ENCODE measurements around the gene EPG5. TPM values are rescaled to one million over a fixed set of nuclear protein-coding genes. Genes with fewer than 3 reads are reported as not detected.
A peak's percentile ranks its signal among the peaks of the same experiment; 100 is the strongest.
"Not testable (repeated sequence)": the region's sequence is repeated elsewhere in the genome, so short reads cannot be mapped to it uniquely, and the experiment has no call there.

Gene EPG5
- total RNA-seq, 1 donor from 2014 or later: 23.3 TPM

DNA sequence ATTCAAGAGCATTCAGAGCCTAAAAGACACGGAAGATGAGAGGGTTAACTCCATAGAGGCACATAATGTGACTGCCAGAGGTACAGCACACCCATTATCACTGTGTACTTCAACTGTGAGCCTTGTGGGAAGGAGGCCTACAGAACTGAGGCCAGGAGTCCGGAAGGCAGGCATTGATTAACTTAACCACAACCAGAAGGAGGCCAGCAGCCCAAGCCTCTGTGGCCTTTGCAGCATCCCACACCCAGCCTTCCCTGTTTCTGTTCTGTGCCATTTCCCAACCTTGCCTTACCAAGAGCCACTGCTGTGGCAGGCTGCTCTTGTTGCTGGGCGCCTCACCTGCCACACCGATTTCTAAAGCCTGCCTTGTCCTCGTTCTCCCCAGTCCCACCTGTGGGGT lies 114.5 kb downstream of the EPG5 start:
- Mint-ChIP-seq H3K36me3 (ENCODE audit: low read depth) (peaks cover 41% of the 10 kb centered on the region), H3K4me3 (ENCODE audit: unreplicated experiment) (no peak overlapping the region), H3K27ac (ENCODE audit: unreplicated experiment) (no peak overlapping the region), H3K9me3 (ENCODE audit: low read depth) (no peaks in the 10 kb centered on the region), H3K27me3 (ENCODE audit: low read depth) (no peaks in the 10 kb centered on the region), H3K4me1 (ENCODE audit: low read depth) (peaks cover under 1% of the 10 kb centered on the region)
- TF ChIP-seq, protein P1, sequence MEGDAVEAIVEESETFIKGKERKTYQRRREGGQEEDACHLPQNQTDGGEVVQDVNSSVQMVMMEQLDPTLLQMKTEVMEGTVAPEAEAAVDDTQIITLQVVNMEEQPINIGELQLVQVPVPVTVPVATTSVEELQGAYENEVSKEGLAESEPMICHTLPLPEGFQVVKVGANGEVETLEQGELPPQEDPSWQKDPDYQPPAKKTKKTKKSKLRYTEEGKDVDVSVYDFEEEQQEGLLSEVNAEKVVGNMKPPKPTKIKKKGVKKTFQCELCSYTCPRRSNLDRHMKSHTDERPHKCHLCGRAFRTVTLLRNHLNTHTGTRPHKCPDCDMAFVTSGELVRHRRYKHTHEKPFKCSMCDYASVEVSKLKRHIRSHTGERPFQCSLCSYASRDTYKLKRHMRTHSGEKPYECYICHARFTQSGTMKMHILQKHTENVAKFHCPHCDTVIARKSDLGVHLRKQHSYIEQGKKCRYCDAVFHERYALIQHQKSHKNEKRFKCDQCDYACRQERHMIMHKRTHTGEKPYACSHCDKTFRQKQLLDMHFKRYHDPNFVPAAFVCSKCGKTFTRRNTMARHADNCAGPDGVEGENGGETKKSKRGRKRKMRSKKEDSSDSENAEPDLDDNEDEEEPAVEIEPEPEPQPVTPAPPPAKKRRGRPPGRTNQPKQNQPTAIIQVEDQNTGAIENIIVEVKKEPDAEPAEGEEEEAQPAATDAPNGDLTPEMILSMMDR (IDR thresholded peaks at IDR 0.05): no peak
- DNase-seq (ENCODE audit: low spot score): no peak

DNA sequence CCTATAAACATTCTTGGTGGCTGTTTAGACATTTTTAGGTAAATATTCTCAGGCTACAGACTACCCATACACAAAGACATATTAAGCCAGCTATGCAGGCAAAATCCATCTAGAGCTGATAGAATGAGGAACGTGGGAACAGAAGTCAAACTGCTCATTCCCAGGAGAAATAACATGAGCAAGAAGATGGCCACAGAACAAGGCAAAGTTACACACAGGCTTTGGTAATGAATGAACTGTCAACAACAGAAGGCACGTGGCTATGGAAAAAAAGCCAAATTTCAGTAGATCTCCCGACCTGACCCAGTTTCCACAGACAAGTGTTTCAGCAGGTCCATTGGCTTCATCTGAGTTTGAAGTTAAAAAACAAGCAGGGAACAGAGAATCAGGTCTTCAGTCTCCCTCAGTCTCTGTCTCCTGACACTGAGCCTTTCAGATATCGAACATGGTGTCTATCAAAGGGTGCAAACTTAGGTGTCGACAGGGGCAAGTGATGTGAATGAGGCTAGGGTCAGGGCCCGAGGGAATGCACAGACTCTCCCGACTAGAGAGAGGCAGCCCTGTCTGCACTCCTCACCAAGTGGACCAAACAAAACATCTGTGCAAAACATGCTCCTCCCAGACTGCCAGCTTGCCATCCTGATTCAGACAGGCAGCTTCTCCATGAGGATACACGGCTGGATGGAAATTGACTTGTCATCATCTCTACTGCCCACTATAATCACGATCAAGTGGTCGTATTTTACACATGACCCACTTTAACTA lies 115.8 kb downstream of the EPG5 start:
- no peaks in the 10 kb centered on the region for H3K27me3 Mint-ChIP-seq (ENCODE audit: low read depth)
- peaks cover 2% of the 10 kb centered on the region for H3K4me1 Mint-ChIP-seq (ENCODE audit: low read depth)
- DNase-seq (ENCODE audit: low spot score): no peak
- H3K4me3 Mint-ChIP-seq (ENCODE audit: unreplicated experiment): no peak overlapping the region
- H3K36me3 Mint-ChIP-seq (ENCODE audit: low read depth): peaks cover 35% of the 10 kb centered on the region
- TF ChIP-seq, protein P1 (IDR thresholded peaks at IDR 0.05): no peak
- no peaks in the 10 kb centered on the region for H3K9me3 Mint-ChIP-seq (ENCODE audit: low read depth)
- no peak overlapping the region for H3K27ac Mint-ChIP-seq (ENCODE audit: unreplicated experiment)

DNA sequence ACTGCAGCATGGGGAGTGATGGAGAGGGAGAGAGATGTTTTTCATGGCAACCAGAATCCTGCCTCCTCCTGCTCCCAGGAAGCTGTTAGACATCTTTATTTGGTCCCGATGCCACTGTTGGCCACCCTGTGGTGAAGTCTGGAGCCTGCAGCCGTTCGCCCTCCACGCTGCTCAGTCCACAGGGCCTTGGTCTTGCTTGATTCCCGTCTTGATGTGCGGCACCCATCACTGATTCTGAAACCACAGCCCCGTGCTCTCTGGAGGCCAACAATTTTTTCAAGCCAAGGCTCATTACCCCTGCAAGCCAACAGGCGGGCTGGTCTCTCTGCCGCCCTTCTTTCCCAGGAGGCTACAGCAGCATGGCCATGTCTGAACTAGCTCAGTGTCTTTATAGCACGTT lies 117.1 kb downstream of the EPG5 start:
- peaks cover 25% of the 10 kb centered on the region for H3K36me3 Mint-ChIP-seq (ENCODE audit: low read depth)
- H3K27me3 Mint-ChIP-seq (ENCODE audit: low read depth): no peaks in the 10 kb centered on the region
- TF ChIP-seq, protein P1 (IDR thresholded peaks at IDR 0.05): peak; percentile 65
- peaks cover 2% of the 10 kb centered on the region for H3K4me1 Mint-ChIP-seq (ENCODE audit: low read depth)
- H3K9me3 Mint-ChIP-seq (ENCODE audit: low read depth): no peaks in the 10 kb centered on the region
- no peak overlapping the region for H3K4me3 Mint-ChIP-seq (ENCODE audit: unreplicated experiment)
- no peak for DNase-seq (ENCODE audit: low spot score)
- H3K27ac Mint-ChIP-seq (ENCODE audit: unreplicated experiment): no peak overlapping the region

DNA sequence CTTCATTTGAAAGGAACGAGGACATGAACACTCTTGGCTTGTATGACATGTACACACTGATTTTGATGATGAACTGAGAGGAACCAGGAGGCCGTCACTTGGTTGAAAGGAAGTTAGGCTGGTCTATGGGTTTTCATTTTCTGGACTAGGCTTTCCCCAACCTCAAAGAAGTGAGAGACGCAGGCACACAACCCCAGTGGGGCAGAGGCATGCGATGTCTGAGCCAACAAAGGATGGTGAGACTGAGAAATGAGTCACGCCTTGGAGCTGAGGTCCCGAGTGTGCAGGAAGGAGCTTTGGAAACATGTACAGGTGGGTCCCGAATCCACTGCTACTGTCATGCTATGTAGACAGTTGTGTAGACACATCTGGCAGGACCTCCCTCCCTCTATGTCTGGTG lies 117.6 kb downstream of the EPG5 start:
- DNase-seq (ENCODE audit: low spot score): no peak
- Mint-ChIP-seq H3K27me3 (ENCODE audit: low read depth) (no peaks in the 10 kb centered on the region), H3K4me3 (ENCODE audit: unreplicated experiment) (no peak overlapping the region), H3K27ac (ENCODE audit: unreplicated experiment) (no peak overlapping the region), H3K36me3 (ENCODE audit: low read depth) (peaks cover 26% of the 10 kb centered on the region), H3K9me3 (ENCODE audit: low read depth) (no peaks in the 10 kb centered on the region), H3K4me1 (ENCODE audit: low read depth) (peaks cover 2% of the 10 kb centered on the region)
- TF ChIP-seq, protein P1 (IDR thresholded peaks at IDR 0.05): no peak

DNA sequence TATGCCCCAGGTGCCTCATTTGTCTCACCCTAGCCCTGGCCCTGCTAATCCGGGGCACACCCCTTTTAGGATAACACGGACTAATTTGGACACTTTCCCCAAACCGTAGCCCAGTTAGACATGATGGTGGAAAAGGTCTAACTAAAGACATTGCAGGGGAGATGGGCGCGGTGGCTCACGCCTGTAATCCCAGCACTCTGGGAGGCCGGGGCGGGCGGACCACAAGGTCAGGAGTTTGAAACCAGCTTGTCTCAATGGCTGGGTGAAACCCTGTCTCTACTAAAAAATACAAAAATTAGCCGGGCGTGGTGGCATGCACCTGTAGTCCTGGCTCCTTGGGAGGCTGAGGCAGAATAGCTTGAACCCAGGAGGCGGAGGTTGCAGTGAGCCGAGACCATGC lies 118.5 kb downstream of the EPG5 start:
- not testable (repeated sequence) for H3K9me3 Mint-ChIP-seq (ENCODE audit: low read depth); H3K4me1 Mint-ChIP-seq (ENCODE audit: low read depth); H3K27ac Mint-ChIP-seq (ENCODE audit: unreplicated experiment); H3K4me3 Mint-ChIP-seq (ENCODE audit: unreplicated experiment); H3K27me3 Mint-ChIP-seq (ENCODE audit: low read depth); DNase-seq (ENCODE audit: low spot score)
- H3K36me3 Mint-ChIP-seq (ENCODE audit: low read depth): peaks cover 26% of the 10 kb centered on the region

DNA sequence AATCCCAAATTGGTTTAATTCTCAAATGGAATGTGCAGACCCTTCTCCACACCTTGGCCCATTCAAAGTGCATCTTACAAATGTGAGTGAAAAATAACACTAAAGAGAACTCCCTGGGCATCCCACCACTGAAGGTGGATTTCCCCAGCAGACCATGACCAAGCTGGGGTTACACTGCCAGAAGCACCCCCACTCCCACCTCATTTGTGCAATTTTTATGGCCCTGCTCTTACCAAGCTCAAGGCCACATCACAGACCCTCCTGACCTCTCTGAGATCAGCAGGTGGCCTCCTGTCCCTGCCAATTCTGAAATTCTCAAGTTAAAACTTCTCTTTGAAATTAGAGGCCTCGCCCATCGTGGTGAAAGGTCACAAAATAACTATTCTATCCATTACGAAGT lies 120.0 kb downstream of the EPG5 start:
- no peaks in the 10 kb centered on the region for H3K9me3 Mint-ChIP-seq (ENCODE audit: low read depth)
- H3K27ac Mint-ChIP-seq (ENCODE audit: unreplicated experiment): no peak overlapping the region
- H3K27me3 Mint-ChIP-seq (ENCODE audit: low read depth): no peaks in the 10 kb centered on the region
- no peak for DNase-seq (ENCODE audit: low spot score)
- H3K4me3 Mint-ChIP-seq (ENCODE audit: unreplicated experiment): no peak overlapping the region
- H3K36me3 Mint-ChIP-seq (ENCODE audit: low read depth): peaks cover 18% of the 10 kb centered on the region
- peaks cover 2% of the 10 kb centered on the region for H3K4me1 Mint-ChIP-seq (ENCODE audit: low read depth)
- TF ChIP-seq, protein P1 (IDR thresholded peaks at IDR 0.05): no peak

Measured in chondrocyte (in vitro differentiated cells).